Measurements from ENCODE around the gene SLC43A3.

The SLC43A3 gene

DNA sequence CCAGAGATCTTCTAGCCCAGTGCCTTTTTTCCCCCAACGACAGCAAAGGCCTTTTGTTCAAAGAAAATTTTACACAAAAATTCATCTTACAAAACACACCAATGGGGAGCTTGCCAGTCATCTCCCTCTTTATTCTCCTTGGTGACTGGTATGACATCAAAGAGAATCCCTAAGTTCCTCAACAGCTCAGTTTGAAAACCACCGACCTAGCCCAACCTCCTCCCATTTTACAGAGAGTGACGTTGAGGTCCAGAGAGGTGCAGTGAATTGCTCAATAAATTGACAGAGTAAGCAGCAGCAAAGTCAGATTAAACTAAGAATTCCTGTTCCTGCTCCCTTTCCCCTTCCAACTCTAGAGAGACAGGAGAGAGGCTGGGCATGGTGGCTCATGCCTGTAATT lies 7.8 kb downstream of the SLC43A3 start:
- TF ChIP-seq, protein P1, sequence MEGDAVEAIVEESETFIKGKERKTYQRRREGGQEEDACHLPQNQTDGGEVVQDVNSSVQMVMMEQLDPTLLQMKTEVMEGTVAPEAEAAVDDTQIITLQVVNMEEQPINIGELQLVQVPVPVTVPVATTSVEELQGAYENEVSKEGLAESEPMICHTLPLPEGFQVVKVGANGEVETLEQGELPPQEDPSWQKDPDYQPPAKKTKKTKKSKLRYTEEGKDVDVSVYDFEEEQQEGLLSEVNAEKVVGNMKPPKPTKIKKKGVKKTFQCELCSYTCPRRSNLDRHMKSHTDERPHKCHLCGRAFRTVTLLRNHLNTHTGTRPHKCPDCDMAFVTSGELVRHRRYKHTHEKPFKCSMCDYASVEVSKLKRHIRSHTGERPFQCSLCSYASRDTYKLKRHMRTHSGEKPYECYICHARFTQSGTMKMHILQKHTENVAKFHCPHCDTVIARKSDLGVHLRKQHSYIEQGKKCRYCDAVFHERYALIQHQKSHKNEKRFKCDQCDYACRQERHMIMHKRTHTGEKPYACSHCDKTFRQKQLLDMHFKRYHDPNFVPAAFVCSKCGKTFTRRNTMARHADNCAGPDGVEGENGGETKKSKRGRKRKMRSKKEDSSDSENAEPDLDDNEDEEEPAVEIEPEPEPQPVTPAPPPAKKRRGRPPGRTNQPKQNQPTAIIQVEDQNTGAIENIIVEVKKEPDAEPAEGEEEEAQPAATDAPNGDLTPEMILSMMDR (IDR thresholded peaks at IDR 0.05; ENCODE audit: low read depth, low read length), result no peak
- no peak overlapping the region for H3K4me3 ChIP-seq (ENCODE audit: low read depth, low read length)

DNA sequence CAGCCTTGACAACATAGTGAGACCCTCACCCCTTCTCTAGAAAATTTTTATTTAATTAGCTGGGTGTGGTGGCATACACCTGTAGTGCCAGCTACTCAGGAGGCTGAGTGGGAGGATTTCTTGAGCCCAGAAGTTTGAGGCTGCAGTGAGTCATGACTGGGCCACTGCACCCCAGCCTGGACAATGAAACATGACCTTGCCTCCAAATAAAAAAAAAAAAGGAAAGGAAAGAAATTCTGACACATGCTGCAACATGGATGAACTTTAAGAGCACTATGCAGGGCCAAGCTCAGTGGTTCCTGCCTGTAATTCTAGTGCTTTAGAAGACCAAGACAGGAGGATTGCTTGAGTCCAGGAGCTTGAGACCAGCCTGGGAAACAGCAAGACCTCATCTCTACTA lies 8.8 kb downstream of the SLC43A3 start:
- TF ChIP-seq, protein P1 (IDR thresholded peaks at IDR 0.05; ENCODE audit: low read depth, low read length), result no peak
- no peak overlapping the region for H3K4me3 ChIP-seq (ENCODE audit: low read depth, low read length)

DNA sequence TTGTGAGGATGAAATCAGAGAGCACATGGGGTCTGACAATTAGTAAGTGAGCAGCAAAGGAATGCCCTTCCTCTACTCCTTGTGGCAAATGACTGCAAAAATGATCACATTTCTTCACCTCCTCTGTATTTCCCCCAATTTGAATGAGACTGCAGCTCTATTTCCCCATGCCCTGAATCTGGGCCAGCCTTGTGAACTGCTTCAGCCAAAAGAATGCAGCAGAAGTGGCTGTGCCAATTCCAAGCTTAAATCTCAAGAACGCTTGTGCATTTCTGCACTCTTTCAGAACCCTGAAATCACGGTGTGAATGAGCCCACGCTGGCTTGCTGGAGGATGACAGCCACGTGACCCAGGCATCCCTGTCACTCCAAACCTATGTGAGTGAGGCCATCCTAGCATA lies 9.9 kb downstream of the SLC43A3 start:
- TF ChIP-seq, protein P1 (IDR thresholded peaks at IDR 0.05; ENCODE audit: low read depth, low read length), result no peak
- no peak overlapping the region for H3K4me3 ChIP-seq (ENCODE audit: low read depth, low read length)

DNA sequence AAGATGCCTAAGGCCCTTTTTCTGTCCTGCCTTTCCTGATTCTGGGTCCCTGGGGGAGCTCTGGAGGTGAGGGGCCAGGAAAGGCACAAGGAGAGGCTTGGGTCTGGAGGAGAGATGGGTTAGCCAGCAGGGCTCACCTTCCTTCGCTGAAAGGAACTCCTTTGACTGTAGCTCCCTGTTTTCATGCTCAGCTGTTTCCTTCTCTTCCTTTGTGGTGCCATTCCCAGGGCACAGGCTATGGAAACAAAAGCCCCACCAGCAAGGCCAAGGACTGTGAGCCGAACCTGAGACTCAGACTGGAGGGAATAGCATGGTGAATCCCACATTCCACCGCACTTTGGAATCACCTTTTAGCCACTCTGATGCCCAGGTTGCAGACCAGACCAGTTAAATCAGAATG lies 10.5 kb downstream of the SLC43A3 start:
- no peak overlapping the region for H3K4me3 ChIP-seq (ENCODE audit: low read depth, low read length)
- TF ChIP-seq, protein P1 (IDR thresholded peaks at IDR 0.05; ENCODE audit: low read depth, low read length), result no peak

DNA sequence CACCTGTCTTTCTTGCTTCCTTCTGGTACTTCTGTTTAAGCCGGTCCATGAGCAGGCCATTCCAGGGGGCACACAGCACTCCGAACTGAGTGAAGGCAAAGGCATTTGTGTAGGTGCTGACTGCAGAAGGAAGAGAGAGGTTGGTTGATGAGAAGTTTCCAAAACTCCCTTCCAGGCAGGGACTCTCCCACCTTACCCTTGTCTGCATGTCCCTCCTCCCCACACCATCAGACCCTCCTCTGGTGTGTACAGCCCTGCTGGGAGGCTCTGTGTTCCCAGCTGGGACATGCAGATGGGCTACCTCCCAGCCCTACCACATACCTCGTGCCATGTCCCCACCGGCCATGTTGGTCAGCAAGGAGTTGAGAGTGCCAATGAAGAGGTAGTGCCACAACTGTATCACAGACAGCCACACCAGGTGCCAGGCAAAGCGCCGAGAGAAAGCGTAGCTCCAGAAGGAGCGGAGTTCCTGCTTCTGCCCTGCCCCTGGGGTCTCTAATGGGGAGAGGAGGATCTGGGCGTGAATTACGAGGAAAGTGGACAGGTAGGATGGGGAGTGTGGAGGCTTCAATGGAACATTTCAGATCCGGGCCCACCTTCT lies 12.2 kb downstream of the SLC43A3 start:
- TF ChIP-seq, protein P1 (IDR thresholded peaks at IDR 0.05; ENCODE audit: low read depth, low read length), result no peak
- no peak overlapping the region for H3K4me3 ChIP-seq (ENCODE audit: low read depth, low read length)

DNA sequence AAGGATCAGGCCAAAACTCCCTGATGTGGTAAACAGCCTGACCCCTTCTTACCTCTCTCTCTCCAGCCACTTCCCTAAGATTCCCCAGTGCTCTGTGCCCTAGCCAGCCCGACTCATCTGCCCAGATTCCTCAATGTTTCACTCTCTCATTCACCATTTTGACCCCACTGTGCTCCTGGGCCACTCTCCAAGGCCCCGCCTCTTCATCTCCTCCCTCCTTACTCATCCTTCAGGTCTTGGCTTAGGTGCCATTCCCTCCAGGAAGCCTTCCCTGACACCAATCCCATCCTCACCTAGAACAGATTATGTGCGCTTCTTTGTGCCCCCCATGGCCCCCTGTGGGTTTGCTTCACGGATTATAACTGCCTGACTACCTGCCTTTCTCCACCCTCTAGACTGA lies 13.2 kb downstream of the SLC43A3 start:
- TF ChIP-seq, protein P1 (IDR thresholded peaks at IDR 0.05; ENCODE audit: low read depth, low read length), result no peak
- H3K4me3 ChIP-seq (ENCODE audit: low read depth, low read length), result no peak overlapping the region

DNA sequence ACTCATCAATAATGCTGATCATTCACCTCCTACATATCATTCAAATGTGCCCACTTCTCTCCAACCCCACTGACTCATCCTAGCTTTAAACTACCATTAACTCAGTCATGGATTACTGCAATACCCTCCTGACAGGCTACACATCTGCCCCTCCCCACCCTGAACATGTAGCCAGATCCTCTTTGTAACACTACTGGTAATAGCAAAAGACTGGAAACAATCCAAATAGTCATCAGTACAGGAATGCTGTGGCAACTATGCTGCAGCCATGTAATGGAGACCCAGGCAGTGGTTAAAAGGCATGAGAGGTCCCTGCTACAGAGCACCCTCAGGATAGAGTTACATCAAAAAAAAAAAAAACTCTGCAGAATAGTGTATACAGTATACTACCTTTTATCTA lies 16.6 kb downstream of the SLC43A3 start:
- TF ChIP-seq, protein P1 (IDR thresholded peaks at IDR 0.05; ENCODE audit: low read depth, low read length), result no peak
- no peak overlapping the region for H3K4me3 ChIP-seq (ENCODE audit: low read depth, low read length)
